ENCODE measurements around the gene MARK1. TPM values are rescaled to one million over a fixed set of nuclear protein-coding genes. Genes with fewer than 3 reads are reported as not detected.

The MARK1 gene

Small RNA genes within 50 kb of the gene (small RNA-seq; reads per million reads assigned to genes)
- gene RN7SL464P (ENCODE audit: insufficient read depth), result not detected

All from neuronal stem cell (in vitro differentiated cells).